HG03520 (cell line): ENCODE measurements around the gene ABHD4.
A peak's percentile ranks its signal among the peaks of the same experiment; 100 is the strongest.
"Not testable (repeated sequence)": the region's sequence is repeated elsewhere in the genome, so short reads cannot be mapped to it uniquely, and the experiment has no call there.

ENCODE experiments used
- ATAC-seq: cut with Tn5 transposase; IDR thresholded peaks from one replicate; pipeline ENCODE4 v1.9.1; 2021; ENCODE audit warnings: mild to moderate bottlenecking, moderate library complexity; ENCODE audit not compliant: unreplicated experiment

Gene ABHD4

DNA sequence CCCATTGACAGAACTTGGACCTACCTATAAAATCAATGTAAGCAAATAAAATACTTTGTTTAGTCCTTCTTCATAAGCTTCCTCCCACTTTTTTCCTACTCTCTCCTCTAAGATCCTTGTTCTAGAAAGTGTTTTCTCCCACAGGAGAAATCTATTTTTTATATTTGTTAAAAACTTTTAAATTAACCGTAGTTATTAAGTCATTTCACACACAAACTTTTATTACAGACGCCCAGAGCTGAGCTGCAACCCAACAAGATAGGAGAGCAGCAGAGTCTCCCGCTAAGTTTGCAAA, 36.8 kb upstream of the ABHD4 start:
- ATAC-seq, result no peak

DNA sequence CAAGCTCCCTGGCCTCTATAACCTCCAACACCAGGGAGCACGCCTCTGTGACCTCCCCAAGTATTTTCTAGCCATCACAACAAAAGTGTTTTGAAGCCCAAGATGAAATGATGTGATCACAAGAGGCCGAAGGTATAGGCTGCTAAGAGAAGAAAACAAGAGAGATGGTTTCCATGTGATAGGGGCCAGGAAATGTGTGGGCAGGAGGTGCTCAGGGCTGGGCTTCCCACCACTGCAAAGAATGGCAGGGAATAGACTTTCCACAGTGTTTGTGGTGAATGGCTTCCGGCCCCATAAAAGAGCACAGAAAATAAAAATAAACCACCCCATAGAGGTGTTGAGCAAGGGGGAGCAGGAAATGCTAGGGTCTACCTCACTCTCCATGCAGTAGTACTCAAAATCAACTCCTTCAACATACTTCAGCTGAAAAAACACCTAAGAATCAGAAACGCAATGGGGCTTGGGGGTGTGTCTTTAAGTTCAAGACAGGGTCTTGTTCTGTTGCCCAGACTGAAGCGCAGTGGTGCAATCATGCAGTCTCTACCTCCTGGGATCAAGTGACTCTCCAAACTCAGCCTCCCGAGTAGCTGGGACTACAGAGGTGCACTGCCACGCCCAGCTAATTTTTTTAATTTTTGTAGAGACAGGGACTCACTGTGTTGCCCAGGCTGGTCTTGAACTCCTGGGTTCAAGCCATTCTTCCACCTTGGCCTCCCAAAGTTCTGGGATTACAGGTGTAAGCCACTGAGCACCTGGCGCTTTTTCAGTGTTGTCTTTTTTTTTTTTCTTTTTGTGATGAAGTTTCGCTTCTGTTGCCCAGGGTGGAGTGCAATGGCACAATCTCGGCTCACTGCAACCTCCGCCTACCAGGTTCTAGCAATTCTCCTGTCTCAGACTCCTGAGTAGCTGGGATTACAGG, 36.2 kb upstream of the ABHD4 start:
- ATAC-seq, result no peak

DNA sequence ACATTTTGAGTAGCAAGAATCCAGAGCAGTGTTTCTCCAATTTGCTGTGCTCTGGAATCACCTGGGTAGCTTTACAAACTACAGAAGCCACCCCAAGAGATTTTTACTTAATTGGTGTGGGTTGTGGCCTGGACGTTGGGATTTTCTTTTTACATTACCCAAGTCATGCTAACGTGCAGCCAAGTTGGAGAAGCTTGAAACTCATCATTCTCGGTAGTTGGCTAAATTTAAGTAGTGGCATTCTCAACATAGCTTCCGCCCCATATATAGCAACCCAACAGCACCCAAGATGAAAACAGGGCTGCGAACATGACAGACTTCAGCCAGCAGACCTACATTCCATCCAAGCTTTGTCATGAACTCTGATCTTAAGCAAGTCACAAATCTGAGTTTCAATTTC, 34.1 kb upstream of the ABHD4 start:
- ATAC-seq, result no peak

DNA sequence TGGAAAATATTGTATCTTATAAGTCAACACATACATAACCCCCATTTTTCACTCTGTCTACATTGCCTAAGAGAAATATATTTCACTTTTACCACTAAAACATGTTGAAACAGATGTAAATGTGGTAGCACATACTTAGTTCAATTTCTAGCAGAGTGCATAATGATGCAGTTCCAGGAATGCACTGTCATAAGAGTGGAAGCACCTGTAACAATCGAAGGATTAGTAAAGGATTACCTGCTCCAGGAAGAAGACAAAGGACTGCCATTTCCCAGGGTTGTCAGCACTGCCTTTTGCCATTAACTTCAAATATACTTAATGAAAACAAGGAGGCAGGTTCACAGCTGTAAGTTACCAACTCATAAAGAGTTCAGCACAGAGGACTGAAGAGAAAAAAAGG, 33.6 kb upstream of the ABHD4 start:
- no peak for ATAC-seq

DNA sequence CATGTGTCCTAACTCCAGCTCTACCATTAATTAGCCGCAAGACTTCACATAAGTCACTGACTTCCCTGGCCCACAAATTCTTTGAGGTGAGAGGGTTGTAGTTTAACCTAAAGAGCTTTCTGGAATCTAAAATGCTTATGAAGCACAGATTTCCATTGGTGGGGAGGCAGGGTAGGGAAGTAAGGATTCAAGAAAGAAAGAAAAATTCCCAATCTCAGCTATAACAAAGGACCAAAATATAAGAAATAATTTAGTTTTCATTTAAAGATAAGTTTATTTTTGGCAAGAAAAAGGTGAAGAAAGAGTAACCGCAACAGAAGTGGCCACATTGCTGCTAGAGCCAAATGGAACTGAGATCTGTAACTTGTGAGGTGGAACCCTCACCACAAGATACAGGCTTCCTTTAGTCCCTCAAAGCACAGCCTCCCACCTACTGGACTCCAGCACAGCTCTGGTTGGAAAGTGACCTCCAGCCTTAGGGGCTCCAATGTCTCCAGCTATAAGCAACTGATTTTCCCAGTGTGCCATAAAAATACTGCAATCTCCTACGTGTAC, 32.6 kb upstream of the ABHD4 start:
- peak; percentile 28 for ATAC-seq

DNA sequence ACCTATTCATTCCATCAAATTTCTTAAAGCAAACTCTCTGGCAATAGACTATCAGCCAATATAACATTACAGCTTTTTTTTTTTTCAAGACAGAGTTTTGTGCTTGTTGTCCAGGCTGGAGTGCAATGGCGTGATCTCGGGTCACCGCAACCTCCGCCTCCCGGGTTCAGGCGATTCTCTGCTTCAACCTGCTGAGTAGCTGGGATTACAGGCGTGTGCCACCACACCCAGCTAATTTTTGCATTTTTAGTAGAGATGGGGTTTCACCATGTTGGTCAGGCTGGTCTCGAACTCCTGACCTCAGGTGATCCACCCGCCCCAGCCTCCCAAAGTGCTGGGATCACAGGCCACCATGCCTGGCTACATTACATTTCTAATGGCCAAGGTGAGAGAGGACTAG, 31.8 kb upstream of the ABHD4 start:
- ATAC-seq, result not testable (repeated sequence)

DNA sequence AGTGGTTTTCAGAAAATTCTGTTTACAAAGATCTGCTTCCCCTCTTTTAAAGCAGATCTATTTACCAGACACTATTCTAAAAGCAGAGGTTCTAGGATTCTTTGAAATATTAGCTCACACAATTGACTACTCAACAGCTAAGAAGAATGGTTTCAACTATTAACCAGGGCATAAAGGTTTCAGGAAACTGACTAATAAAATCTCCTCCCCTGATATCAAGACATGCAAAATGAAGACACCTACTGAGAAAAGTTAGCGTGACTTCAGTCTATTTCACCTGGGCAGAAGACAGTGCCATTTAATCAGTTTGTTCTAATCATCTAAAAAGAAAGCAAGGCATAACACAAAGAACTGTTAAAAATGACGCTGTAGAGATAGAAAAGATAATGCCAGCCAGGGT, 31.3 kb upstream of the ABHD4 start:
- no peak for ATAC-seq

DNA sequence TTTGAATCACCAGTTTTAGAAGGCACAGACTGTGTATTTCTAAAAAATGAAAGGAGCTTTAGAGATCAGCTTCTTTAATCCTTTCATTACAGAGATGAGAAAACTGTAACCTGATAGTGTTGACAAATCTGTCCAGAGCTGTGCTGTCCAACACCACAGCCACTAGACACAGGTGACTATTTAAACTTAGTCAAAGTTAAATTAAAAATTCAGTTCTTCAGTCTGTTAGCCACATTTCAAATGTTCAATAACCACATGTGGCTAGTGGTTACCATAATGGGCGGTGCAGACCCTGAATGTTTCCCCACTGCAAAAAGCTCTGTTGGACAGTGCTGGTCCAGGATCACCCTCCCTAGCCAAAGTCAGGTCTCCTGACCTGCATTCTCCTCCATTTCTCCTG, 30.7 kb upstream of the ABHD4 start:
- ATAC-seq, result no peak

DNA sequence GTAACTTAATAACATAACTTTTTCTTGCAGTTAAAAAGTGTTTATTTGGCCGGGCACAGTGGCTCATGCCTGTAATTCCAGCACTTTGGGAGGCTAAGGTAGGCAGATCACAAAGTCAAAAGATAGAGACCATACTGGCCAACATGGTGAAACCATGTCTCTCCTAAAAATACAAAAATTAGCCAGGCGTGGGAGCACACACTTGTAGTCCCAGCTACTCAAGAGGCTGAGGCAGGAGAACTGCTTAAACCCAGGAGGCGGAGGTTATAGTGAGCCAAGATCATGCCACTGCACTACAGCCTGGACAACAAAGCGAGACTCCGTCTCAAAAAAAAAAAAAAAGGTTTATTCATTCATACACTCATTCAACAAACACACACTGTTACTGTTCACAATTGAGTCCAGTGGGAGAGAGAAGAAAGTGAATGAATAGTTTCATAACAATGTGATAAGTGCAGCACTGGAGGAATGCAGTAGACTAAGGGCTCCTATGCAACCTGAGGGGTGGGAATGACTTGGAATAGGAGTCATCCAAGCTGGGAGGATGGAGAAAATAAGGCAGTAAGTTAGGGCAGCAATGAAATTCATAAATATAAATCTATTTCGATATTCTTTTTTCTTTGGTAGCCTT, 28.9 kb upstream of the ABHD4 start:
- no peak for ATAC-seq

DNA sequence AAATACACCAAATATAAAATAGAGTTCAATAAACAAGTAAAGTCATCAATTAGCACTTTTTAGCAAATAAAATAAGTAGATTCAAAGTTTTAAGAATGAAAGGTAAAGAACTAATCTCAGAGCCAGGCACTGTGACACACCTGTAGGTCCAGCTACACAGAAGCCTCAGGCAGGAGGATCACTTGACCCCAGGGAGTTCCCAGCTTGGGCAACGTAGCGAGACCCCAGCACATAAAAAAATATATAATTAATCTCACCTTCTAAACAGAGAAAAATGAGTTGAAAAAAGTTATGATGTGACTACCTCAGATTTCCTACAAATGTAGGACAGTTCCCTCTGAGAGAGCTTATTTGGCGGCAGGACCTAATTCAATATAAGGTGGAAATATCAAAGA, 28.4 kb upstream of the ABHD4 start:
- ATAC-seq, result no peak

DNA sequence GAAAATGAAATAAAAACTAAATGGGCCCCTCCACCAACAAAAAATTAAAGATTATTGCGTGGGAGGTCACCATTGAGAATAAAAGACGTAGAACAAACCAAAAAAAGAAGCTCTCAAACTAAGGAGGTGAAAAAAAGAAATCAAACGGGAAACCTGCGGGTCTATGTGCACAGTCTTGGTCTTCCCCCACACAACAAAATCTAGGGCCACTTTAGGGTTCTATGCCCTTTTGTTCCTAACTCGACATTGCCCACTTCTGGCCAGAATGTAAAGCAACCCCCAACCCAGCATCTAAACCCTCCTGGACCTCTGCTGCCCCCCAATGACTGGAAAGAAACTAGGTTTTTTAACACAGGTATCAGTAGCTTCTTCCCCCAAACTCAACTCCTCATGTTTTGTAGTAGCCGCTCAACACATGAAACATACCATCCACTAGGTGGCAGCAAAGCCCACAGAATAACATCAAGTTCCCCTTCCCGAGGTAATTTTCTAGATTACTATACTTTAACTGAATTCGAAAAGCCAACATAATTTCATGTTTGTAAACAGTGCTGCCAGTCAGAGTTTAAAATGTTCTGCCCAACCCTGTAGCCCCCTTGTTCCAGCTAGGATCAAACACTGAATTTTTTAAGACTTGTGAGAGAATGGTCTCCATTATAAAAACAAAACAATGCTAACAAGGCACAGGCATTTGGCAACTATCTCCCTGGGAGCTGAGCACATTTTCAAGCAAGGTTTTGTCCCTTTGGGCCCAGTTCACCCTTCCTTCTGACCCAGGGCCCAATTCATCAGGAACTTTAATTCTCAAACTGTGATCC, 27.8 kb upstream of the ABHD4 start:
- peak; percentile 63 for ATAC-seq

DNA sequence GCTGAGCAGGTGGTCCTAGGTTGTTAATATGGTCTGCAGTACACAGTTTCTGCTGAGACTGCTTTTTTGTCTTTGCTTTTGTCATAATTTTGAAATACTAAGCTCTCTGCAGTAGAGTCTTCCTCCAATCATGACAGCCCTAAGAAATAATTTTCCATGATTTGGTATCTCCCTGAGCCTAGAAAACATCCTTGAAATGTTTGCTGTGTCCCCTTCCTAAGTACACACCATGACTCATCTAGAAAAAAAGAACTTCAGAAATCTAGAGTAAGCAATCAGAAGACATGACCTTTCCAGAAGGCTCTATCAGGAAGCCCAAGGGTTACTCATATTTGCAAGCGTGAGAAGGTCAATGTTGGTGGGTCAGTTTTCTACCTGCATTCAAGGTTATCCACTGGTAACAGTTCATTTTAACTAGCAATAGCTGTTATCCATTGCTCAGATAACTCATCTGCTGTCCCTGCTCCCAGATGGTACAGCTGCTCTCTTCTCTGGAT, 25.5 kb upstream of the ABHD4 start:
- ATAC-seq, result no peak

DNA sequence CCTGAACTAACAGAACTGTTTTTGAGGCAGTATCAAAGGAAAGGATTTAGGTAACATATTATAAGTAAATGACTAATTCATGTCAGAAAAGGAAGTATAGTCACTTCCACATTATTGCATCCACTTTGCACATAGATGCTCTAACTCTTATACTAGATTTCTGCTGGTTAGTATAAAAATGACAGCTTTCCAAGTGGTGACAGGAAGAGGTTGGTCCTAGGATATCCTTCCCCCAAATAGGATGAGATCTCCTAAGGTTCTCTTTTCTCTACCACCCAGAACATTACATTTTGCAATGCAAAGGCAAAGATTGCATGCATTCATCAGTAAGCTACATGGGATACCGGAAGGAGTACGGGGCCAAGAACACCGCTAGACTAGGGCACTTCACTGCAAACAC, 24.3 kb upstream of the ABHD4 start:
- no peak for ATAC-seq

DNA sequence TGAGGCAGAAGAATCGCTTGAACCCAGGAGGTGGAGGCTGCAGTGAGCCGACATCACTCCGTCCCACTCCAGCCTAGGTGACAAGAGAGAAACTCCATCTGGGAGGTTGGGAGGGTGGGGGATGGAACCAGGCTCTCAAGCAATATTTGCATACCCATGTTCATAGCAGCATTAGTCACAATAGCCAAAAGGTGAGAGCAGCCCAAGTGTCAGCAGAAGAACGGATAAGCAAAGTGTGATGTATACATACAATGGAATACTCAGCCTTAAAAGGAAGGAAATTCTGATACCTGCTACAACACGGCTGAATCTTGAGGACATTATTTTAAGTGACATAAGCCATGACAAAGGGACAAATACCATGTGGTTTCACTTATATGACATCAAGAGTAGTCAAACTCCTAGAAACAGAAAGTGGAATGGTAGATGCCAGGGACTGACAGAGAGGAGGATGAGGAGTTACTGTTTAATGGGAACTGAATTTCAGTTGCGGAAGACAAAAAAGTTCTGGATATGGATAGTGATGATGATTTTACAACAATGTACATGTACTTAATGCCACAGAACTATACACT, 20.7 kb upstream of the ABHD4 start:
- ATAC-seq, result no peak

DNA sequence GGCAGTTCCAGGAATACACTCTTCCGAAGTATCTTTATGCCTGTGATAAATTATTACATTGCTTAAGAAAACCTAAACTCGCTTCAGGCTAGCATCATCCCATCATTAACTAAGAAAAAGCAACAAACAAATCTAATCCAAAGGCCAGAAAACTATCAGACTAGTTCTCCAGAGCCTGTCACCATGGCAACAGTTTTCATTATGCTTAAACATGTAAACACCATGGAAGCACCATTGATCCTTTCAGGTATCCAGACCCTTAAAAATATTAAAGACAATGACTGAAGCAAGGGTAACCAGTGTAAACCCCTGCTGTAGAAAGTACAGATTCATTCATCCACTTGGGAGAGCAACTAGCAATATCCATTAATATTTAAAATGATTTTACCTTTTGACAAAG, 18.9 kb upstream of the ABHD4 start:
- ATAC-seq, result no peak

DNA sequence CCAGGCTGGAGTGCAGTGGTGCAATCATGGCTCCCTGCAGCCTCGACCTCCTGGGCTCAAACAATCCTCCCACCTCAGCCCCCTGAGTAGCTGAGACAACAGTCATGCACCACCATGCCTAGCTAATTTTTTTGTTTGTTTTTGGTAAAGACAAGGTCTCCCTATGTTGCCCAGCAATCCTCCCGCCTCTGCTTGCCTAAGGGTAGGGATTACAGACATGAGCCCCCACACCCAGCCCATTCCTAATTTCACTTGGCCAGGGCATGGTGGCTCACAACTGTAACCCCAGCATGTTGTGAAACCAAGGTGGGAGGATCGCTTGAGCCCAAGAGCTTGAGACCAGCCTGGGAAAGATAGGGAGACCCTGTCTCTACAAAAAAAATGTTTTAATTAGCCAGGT, 18.2 kb upstream of the ABHD4 start:
- no peak for ATAC-seq

DNA sequence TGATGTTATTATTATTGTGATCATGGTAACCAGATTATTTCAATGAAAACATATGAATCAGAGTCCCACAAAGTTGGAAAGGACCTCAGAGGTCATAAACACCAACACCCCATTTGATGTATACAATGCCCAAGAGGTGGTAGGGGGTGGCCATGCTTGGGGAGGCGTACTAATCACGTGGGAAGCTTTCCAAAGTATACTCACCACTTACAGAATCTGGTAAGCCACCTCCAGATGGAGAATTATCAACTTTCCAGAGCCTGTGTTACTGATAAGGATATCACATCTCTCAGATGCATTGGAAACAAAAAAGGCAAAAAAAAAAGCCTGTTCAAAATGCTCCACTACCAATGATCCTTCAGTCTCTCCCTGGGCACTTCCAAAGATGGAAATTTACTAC, 17.5 kb upstream of the ABHD4 start:
- ATAC-seq, result no peak

DNA sequence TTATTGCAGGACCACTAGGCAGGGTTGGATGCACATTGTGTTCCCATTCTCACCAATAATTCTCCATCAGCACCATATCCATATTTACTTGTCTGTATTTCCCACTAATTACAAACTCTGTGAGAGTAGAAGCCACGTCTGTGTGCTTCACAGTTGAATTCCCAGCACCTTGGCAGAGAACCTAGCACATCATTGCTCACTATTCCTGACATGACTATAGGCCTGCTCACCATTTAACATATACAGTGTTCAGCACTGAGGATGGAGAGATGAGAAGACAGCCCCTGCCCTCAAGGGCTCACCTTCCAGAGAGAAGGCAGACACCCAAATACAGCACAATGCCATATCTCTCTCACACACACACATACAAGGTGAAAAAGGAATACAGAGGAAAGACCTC, 14.1 kb upstream of the ABHD4 start:
- no peak for ATAC-seq

DNA sequence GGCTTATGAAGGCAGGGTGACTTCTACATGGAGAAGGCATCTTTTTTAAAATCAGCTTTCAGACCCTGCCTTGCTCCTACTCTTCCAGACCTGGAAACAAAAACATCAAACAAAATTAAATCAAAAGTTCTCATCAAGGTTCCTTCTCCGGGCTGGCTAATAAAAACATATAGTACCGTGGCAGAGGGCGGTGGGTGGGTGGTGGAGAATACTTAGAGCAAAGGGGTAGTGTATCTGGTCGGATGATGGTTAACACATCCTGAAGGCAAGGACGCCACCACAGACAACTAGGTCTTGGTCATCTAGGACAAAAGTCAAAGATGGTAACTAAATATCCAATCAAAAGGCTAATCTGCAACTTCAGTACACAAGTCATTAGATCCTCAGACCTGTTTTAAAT, 10.9 kb upstream of the ABHD4 start:
- ATAC-seq, result no peak

DNA sequence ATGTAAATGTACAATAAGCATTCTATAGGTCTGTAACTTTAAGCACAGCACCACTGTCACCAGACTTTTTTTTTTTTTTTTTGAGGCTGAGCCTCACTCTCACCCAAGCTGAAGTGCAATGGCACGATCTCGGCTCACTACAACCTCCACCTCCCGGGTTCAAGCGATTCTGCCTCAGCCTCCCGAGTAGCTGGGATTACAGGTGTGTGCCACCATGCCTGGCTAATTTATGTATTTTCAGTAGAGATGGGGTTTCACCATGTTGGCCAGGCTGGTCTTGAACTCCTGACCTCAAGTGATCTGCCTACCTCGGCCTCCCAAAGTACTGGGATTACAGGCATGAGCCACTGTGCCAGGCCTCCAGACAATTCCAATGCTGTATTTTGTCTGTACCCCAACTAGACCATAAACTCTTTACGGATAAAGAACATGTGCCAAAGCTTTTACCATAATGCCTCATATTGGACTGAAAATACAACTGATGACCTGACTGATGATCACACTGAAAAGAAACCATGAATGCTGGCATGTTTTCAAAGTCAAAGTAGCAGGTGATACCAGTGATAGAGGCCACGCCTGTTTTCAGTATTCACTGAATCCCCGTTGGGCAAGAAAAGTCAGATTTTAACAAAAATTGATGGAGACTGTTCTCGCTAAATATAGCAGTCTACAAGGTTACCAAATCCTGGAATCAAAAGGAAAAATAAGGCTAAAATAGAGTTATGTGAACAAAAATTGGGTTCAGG, 10.2 kb upstream of the ABHD4 start:
- ATAC-seq, result not testable (repeated sequence)
